MM.1S (cell line): ENCODE data around the gene KCNMB4.

ENCODE experiments used
- DNase-seq: peaks from one replicate; pipeline ENCODE4 v3.0.0-alpha.2; 2015
- H2AFZ ChIP-seq: fragments of 300-600 bp; sonication (generic); 2 replicates; pipeline ENCODE4 v1.6.0; 2016; ENCODE audit warnings: antibody characterized with exemption, low read length
- H3F3A ChIP-seq: fragments of 300-600 bp; sonication (generic); 2 replicates; pipeline ENCODE4 v1.6.1; 2016; ENCODE audit warnings: mild to moderate bottlenecking, antibody characterized with exemption, low read length, moderate library complexity, mixed read lengths; ENCODE audit not compliant: insufficient read depth
- H3K27ac ChIP-seq: fragments of 300-600 bp; sonication (generic); 2 replicates; pipeline ENCODE4 v1.5.1; 2016; ENCODE audit warnings: mild to moderate bottlenecking, low read length
- H3K27me3 ChIP-seq: fragments of 300-600 bp; sonication (generic); replicated peaks from 2 replicates; pipeline ENCODE4 v1.6.0; 2016; ENCODE audit warnings: low read length; ENCODE audit not compliant: insufficient read depth
- H3K36me3 ChIP-seq: fragments of 300-600 bp; sonication (generic); replicated peaks from 2 replicates; pipeline ENCODE4 v1.6.1; 2016; ENCODE audit warnings: mild to moderate bottlenecking, low read length, mixed read lengths; ENCODE audit not compliant: insufficient read depth
- H3K4me1 ChIP-seq: fragments of 300-600 bp; sonication (generic); 2 replicates; pipeline ENCODE4 v1.6.1; 2016; ENCODE audit warnings: low read length, mixed read lengths
- H3K4me2 ChIP-seq: fragments of 300-600 bp; sonication (generic); 2 replicates; pipeline ENCODE4 v1.6.0; 2016; ENCODE audit warnings: low read depth, low read length
- H3K4me3 ChIP-seq: fragments of 300-600 bp; sonication (generic); 2 replicates; pipeline ENCODE4 v1.5.1; 2016; ENCODE audit warnings: low read length, mixed read lengths
- H3K79me2 ChIP-seq: fragments of 300-600 bp; sonication (generic); 2 replicates; pipeline ENCODE4 v1.6.1; 2016; ENCODE audit warnings: mixed run types, low read length, mixed read lengths
- H3K9ac ChIP-seq: fragments of 300-600 bp; sonication (generic); 2 replicates; pipeline ENCODE4 v1.6.1; 2016; ENCODE audit warnings: low read length, mixed read lengths
- H3K9me2 ChIP-seq: fragments of 300-600 bp; sonication (generic); replicated peaks from 2 replicates; pipeline ENCODE4 v1.6.1; 2016; ENCODE audit warnings: mild to moderate bottlenecking, low read length, mixed read lengths; ENCODE audit not compliant: insufficient read depth
- H3K9me3 ChIP-seq: fragments of 300-600 bp; sonication (generic); replicated peaks from 2 replicates; pipeline ENCODE4 v1.6.1; 2016; ENCODE audit warnings: mild to moderate bottlenecking, low read length, mixed read lengths; ENCODE audit not compliant: insufficient read depth
- H4K20me1 ChIP-seq: fragments of 300-600 bp; sonication (generic); 2 replicates; pipeline ENCODE4 v1.6.1; 2016; ENCODE audit warnings: mild to moderate bottlenecking, low read length, moderate library complexity, mixed read lengths; ENCODE audit not compliant: insufficient read depth
- EZH2 ChIP-seq: fragments of 300-600 bp; sonication (generic); optimal IDR thresholded peaks from 2 replicates; pipeline ENCODE3; 2017; ENCODE audit warnings: low read depth, mild to moderate bottlenecking, antibody characterized with exemption, low read length, mixed read lengths
- EZH2phosphoT487 ChIP-seq: fragments of 300-600 bp; sonication (generic); IDR thresholded peaks from 2 replicates; pipeline ENCODE4 v1.6.1; 2018; ENCODE audit warnings: antibody characterized with exemption, low read length
- TF ChIP-seq, protein P1 (sequence below): fragments of 300-600 bp; sonication (generic); IDR thresholded peaks from 2 replicates; pipeline ENCODE4 v1.5.1; 2016; ENCODE audit warnings: antibody characterized with exemption, low read length, mixed read lengths

Gene KCNMB4

DNA sequence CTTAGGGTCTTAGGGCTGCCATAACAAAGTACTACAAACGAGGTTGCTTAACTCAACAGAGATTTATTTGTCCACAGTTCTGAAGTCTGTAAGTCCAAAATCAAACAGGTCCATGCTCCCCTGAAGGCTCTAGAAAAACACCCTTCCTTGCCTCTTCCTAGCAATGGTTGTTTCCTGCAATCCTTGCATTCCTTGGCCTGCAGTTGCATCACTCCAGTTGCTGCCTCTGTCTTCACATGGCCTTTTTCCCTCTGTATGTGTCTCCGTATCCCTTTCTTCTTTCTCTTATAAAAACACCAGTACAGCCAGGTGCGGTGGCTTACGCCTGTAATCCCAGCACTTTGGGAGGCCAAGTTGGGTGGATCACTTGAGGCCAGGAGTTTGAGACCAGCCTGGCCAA, 17.4 kb downstream of the KCNMB4 start:
- no peaks in the 10 kb centered on the region for H3K36me3 ChIP-seq
- no peaks in the 10 kb centered on the region for H3K9me3 ChIP-seq
- DNase-seq = no peak
- no peaks in the 10 kb centered on the region for H4K20me1 ChIP-seq
- no peaks in the 10 kb centered on the region for H3F3A ChIP-seq
- no peak overlapping the region for H3K27ac ChIP-seq
- TF ChIP-seq, protein P1, sequence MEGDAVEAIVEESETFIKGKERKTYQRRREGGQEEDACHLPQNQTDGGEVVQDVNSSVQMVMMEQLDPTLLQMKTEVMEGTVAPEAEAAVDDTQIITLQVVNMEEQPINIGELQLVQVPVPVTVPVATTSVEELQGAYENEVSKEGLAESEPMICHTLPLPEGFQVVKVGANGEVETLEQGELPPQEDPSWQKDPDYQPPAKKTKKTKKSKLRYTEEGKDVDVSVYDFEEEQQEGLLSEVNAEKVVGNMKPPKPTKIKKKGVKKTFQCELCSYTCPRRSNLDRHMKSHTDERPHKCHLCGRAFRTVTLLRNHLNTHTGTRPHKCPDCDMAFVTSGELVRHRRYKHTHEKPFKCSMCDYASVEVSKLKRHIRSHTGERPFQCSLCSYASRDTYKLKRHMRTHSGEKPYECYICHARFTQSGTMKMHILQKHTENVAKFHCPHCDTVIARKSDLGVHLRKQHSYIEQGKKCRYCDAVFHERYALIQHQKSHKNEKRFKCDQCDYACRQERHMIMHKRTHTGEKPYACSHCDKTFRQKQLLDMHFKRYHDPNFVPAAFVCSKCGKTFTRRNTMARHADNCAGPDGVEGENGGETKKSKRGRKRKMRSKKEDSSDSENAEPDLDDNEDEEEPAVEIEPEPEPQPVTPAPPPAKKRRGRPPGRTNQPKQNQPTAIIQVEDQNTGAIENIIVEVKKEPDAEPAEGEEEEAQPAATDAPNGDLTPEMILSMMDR = no peak
- TF ChIP-seq EZH2 = no peak
- no peak for TF ChIP-seq EZH2phosphoT487
- H3K4me1 ChIP-seq = no peaks in the 10 kb centered on the region; the same call in 1 of the 2 replicates
- no peaks in the 10 kb centered on the region for H3K27me3 ChIP-seq
- no peaks in the 10 kb centered on the region for H3K79me2 ChIP-seq
- H3K9ac ChIP-seq = no peak overlapping the region
- no peak overlapping the region for H3K4me3 ChIP-seq
- no peaks in the 10 kb centered on the region for H3K9me2 ChIP-seq
- H3K4me2 ChIP-seq = no peak overlapping the region
- no peak overlapping the region for H2AFZ ChIP-seq

DNA sequence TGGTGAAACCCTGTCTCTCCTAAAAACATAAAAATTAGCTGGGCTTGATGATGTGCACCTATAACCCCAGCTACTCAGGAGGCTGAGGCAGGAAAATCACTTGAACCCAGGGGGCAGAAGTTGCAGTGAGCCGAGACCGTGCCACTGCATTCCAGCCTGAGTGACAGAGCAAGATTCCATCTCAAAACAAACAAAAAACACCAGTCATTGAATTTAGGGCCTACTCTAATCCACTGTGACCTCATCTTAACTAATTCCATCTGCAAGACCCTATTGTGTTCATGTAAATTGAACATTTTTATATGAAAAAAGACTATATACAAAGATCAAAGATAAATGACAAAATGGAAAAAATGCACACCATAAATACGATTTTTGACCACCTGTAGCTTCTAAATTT, 17.8 kb downstream of the KCNMB4 start:
- no peaks in the 10 kb centered on the region; the same call in 1 of the 2 replicates for H3K4me1 ChIP-seq
- no peaks in the 10 kb centered on the region for H3K9me3 ChIP-seq
- no peak overlapping the region for H3K4me3 ChIP-seq
- no peaks in the 10 kb centered on the region for H3F3A ChIP-seq
- H3K27me3 ChIP-seq = no peaks in the 10 kb centered on the region
- TF ChIP-seq EZH2phosphoT487 = no peak
- TF ChIP-seq EZH2 = no peak
- TF ChIP-seq, protein P1 = no peak
- no peak overlapping the region for H3K9ac ChIP-seq
- H4K20me1 ChIP-seq = no peaks in the 10 kb centered on the region
- no peaks in the 10 kb centered on the region for H3K9me2 ChIP-seq
- H3K36me3 ChIP-seq = no peaks in the 10 kb centered on the region
- no peak overlapping the region for H3K27ac ChIP-seq
- H3K4me2 ChIP-seq = no peak overlapping the region
- no peak overlapping the region for H2AFZ ChIP-seq
- no peak for DNase-seq
- no peaks in the 10 kb centered on the region for H3K79me2 ChIP-seq

DNA sequence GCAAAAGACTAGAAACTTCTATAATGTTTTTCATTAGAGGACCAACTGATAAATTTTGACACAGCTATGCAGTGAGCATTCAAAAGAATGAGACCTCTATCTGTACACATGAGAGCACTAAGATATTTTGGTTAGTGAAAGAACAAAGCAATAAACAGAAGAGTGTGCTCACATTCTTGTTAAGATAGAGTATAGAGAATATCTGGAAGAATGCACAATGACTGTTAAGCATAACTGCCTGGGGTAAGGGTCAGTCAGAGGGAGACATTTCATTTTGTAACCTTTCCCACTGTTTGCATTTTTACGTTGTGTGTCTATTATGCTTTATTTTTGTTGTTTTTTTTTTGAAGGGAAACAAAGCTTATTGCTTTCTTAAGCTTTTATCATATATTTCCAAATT, 20.7 kb downstream of the KCNMB4 start:
- Histone ChIP-seq H4K20me1 (no peaks in the 10 kb centered on the region), H3K27me3 (no peaks in the 10 kb centered on the region), H3K4me2 (no peak overlapping the region), H3F3A (no peaks in the 10 kb centered on the region), H3K4me1 (no peaks in the 10 kb centered on the region), H3K27ac (no peak overlapping the region), H3K9me3 (no peaks in the 10 kb centered on the region), H3K9ac (no peak overlapping the region), H3K4me3 (no peak overlapping the region), H3K36me3 (no peaks in the 10 kb centered on the region), H3K9me2 (no peaks in the 10 kb centered on the region), H2AFZ (no peak overlapping the region), H3K79me2 (no peaks in the 10 kb centered on the region)
- TF ChIP-seq, protein P1 = no peak
- TF ChIP-seq EZH2 (no peak), EZH2phosphoT487 (no peak)
- DNase-seq = no peak
